ENCODE measurements around the gene TGIF2. TPM values are rescaled to one million over a fixed set of nuclear protein-coding genes. Genes with fewer than 3 reads are reported as not detected.

TGIF2 gene
- total RNA-seq, 6 donors from 2014 or later, result 9.4 to 20.1 (median 11.9) TPM

- 87 to 100% methylated on average over 5 of the region's 5 CpGs for WGBS, 2 donors
- Histone ChIP-seq H3K27me3 (no peaks in the 10 kb centered on the region), H3K27ac (no peak overlapping the region), H3K4me3 (no peak overlapping the region), H3K36me3 (peaks cover 19 to 78% (median 70%) of the 10 kb centered on the region in 4 donors), H3K4me1 (peaks cover 11 to 17% (median 14%) of the 10 kb centered on the region in 4 donors), H3K9me3 (no peaks in the 10 kb centered on the region)
- no peak for DNase-seq
- ATAC-seq (ENCODE audit: low FRiP score in 2 of 2), result no peak
- TF ChIP-seq CTCF (IDR thresholded peaks at IDR 0.05) (no peak), EP300 (IDR thresholded peaks at IDR 0.05) (no peak)
Observed at GRCh38 chr20:36611625-36612024, 38.2 kb downstream of the TGIF2 start.

- DNase-seq (peak in 1 of 2 donors; percentile 66), ATAC-seq (ENCODE audit: low FRiP score in 2 of 2) (peak; percentile 12 to 56)
- Histone ChIP-seq H3K27me3 (no peaks in the 10 kb centered on the region), H3K4me3 (no peak overlapping the region), H3K9me3 (no peaks in the 10 kb centered on the region), H3K27ac (no peak overlapping the region), H3K4me1 (no peaks in the 10 kb centered on the region), H3K36me3 (peaks cover 19 to 63% (median 59%) of the 10 kb centered on the region in 4 donors)
- TF ChIP-seq POLR2A (IDR thresholded peaks at IDR 0.05), result no peak
- no peak for TF ChIP-seq EP300 (IDR thresholded peaks at IDR 0.05)
- TF ChIP-seq CTCF (IDR thresholded peaks at IDR 0.05), result no peak
- TF ChIP-seq POLR2AphosphoS5 (IDR thresholded peaks at IDR 0.05), result no peak
- 50 to 72% methylated on average over 3 of the region's 3 CpGs for WGBS, 2 donors
Observed at GRCh38 chr20:36613974-36614373, 40.6 kb downstream of the TGIF2 start.

- no peak for DNase-seq
- WGBS, 2 donors, result 92 to 95% methylated on average over 13 to 14 of the region's 14 CpGs
- no peak overlapping the region for H3K4me3 ChIP-seq
- H3K4me1 ChIP-seq, result no peaks in the 10 kb centered on the region
- H3K36me3 ChIP-seq, result peaks cover 11 to 54% (median 50%) of the 10 kb centered on the region in 4 donors
- no peak overlapping the region for H3K27ac ChIP-seq
- TF ChIP-seq POLR2AphosphoS5 (IDR thresholded peaks at IDR 0.05), result no peak
- no peak for TF ChIP-seq CTCF (IDR thresholded peaks at IDR 0.05)
- TF ChIP-seq POLR2A (IDR thresholded peaks at IDR 0.05), result no peak
- TF ChIP-seq EP300 (IDR thresholded peaks at IDR 0.05), result no peak
- no peaks in the 10 kb centered on the region for H3K9me3 ChIP-seq
- no peak for ATAC-seq (ENCODE audit: low FRiP score in 2 of 2)
- H3K27me3 ChIP-seq, result no peaks in the 10 kb centered on the region
Observed at GRCh38 chr20:36614781-36615557, 41.6 kb downstream of the TGIF2 start.

- ATAC-seq (ENCODE audit: low FRiP score in 2 of 2) (no peak), DNase-seq (no peak)
- Histone ChIP-seq H3K27me3 (no peaks in the 10 kb centered on the region), H3K4me1 (peaks cover 5 to 10% (median 7%) of the 10 kb centered on the region in 4 donors), H3K27ac (no peak overlapping the region), H3K36me3 (no peaks in the 10 kb centered on the region), H3K4me3 (no peak overlapping the region), H3K9me3 (no peaks in the 10 kb centered on the region)
- WGBS, 2 donors, result 95 to 96% methylated on average over 5 of the region's 5 CpGs
- no peak for TF ChIP-seq POLR2A (IDR thresholded peaks at IDR 0.05)
- no peak for TF ChIP-seq CTCF (IDR thresholded peaks at IDR 0.05)
- TF ChIP-seq POLR2AphosphoS5 (IDR thresholded peaks at IDR 0.05), result no peak
- no peak for TF ChIP-seq EP300 (IDR thresholded peaks at IDR 0.05)
Observed at GRCh38 chr20:36620917-36621316, 47.5 kb downstream of the TGIF2 start.

GRCh38 chr20:36623444-36623843 is 50.0 kb downstream of the TGIF2 start:
- no peaks in the 10 kb centered on the region for H3K27me3 ChIP-seq

More at GRCh38 chr20:36623444-36623843, 50.0 kb downstream of the TGIF2 start:
- H3K27ac ChIP-seq, result no peak overlapping the region
- DNase-seq, result no peak
- TF ChIP-seq POLR2A (IDR thresholded peaks at IDR 0.05), result no peak
- TF ChIP-seq CTCF (IDR thresholded peaks at IDR 0.05), result no peak
- TF ChIP-seq POLR2AphosphoS5 (IDR thresholded peaks at IDR 0.05), result no peak
- TF ChIP-seq EP300 (IDR thresholded peaks at IDR 0.05), result no peak
- 95% methylated on average over 2 of the region's 2 CpGs for whole genome bisulfite sequencing, 2 donors
- H3K9me3 ChIP-seq, result no peaks in the 10 kb centered on the region
- no peak overlapping the region for H3K4me3 ChIP-seq
- H3K4me1 ChIP-seq, result peaks cover 5 to 10% (median 7%) of the 10 kb centered on the region in 4 donors
- no peaks in the 10 kb centered on the region for H3K36me3 ChIP-seq
- ATAC-seq (ENCODE audit: low FRiP score in 2 of 2), result no peak

Data from upper lobe of left lung (tissue), 6 donors.